Measurements from ENCODE around the gene CAPN1. TPM values are rescaled to one million over a fixed set of nuclear protein-coding genes. Genes with fewer than 3 reads are reported as not detected.

The CAPN1 gene
- total and polyA plus RNA-seq, 2 of the 13 experiments (the other 11 are each of a cell fraction or from before 2014, with no cell fraction given): 57.3 to 82.6 TPM

GRCh38 chr11:65133724-65134123, 48.0 kb upstream of the CAPN1 start (continued):
- TF ChIP-seq ZNF646 (CRISPR knock-in tag; IDR thresholded peaks at IDR 0.05): 0 out of 2 replicates have a peak, but pooled peaks have one; percentile 28

GRCh38 chr11:65134240-65134951, 47.3 kb upstream of the CAPN1 start, which contains the start of gene SYVN1:
SYVN1 (minus strand) TSS chr11:65134519; CDS start chr11:65133601, 918 bp downstream.
- no peaks in the 10 kb centered on the region; a peak in 1 of 5 replicates for H3K27me3 ChIP-seq (ENCODE audit: control insufficient read depth in 1 of 2, insufficient read depth in 2 of 2, low read length in 2 of 2)
- peak within 1 kb of the TSS; percentile 96 for H3K27ac ChIP-seq (ENCODE audit: extremely low read length, insufficient read depth, low read length)
- BruUV-seq (replicated peaks): no TSS peak
- intact Hi-C loops (cut with micrococcal nuclease; ENCODE audit: unreplicated experiment): no loop called here
- peaks cover 26% of the 10 kb centered on the region for H3K79me2 ChIP-seq (ENCODE audit: insufficient read depth, low read length)
- FAIRE-seq (no peak), ATAC-seq (peak; percentile 88), DNase-seq (ENCODE audit: low spot score) (peak; percentile 80)
- in situ Hi-C loops (cut with HindIII; ENCODE audit: extremely low pct_ligation_motif_present, low pct_unique_long_range_greater_than_20kb): no loop called here
- no peak within 1 kb of the TSS for H2AFZ ChIP-seq (ENCODE audit: low read length)
- H3K4me2 ChIP-seq (ENCODE audit: low read depth, low read length): peak within 1 kb of the TSS; percentile 92
- H3K36me3 ChIP-seq (replicated peaks in 1 of 2; ENCODE audit: control insufficient read depth in 1 of 2, insufficient read depth in 2 of 2, low read length in 2 of 2): peaks cover 24 to 33% of the 10 kb centered on the region in 2 experiments
- H3K4me3 ChIP-seq (replicated peaks in 1 of 3; ENCODE audit: insufficient read depth in 1 of 3, low read depth in 2 of 3, low read length in 3 of 3): peak within 1 kb of the TSS; percentile 85 to 94 (median 92)
- WGBS (ENCODE audit: low lambda C conversion rate): 0% methylated on average over 9 of the region's 60 CpGs
- H3K9ac ChIP-seq (ENCODE audit: insufficient read depth, low read depth, low read length): peak within 1 kb of the TSS; percentile 96
- CTCF ChIA-PET (ENCODE audit: low intra/inter-chr PET ratio, low total read pairs): no interaction called here
- POLR2A ChIA-PET: interaction anchor here (0.9 to 5.1 kb wide), 37 partner anchors 8 to 356 kb away, joined by 3 to 105 read pairs (median 5); partner anchors contain the start of genes ARL2, CAPN1, CDC42EP2 and FAU
- H4K20me1 ChIP-seq (ENCODE audit: insufficient read depth, low read length): peaks cover 17% of the 10 kb centered on the region
- peaks cover 25% of the 10 kb centered on the region for H3K4me1 ChIP-seq (ENCODE audit: insufficient read depth, low read length)
- H3K9me3 ChIP-seq (ENCODE audit: low read length): no peaks in the 10 kb centered on the region
- TF ChIP-seq ZNF432 (CRISPR knock-in tag; IDR thresholded peaks at IDR 0.05; ENCODE audit: borderline replicate concordance) (no peak), CREM (IDR thresholded peaks at IDR 0.05) (peak; percentile 80), CREM (CRISPR knock-in tag; IDR thresholded peaks at IDR 0.05) (no peak), KMT2B (CRISPR knock-in tag; IDR thresholded peaks at IDR 0.05) (peak; percentile 79), PLRG1 (conservative IDR thresholded peaks at IDR 0.05) (no peak), DR1 (CRISPR knock-in tag; IDR thresholded peaks at IDR 0.05) (peak; percentile 74), SKIL (CRISPR knock-in tag; IDR thresholded peaks at IDR 0.05; ENCODE audit: borderline replicate concordance) (no peak), CSRNP1 (CRISPR knock-in tag; IDR thresholded peaks at IDR 0.05) (0 out of 2 replicates have a peak, but pooled peaks have one; percentile 38), ZNF784 (CRISPR knock-in tag; IDR thresholded peaks at IDR 0.05; ENCODE audit: borderline replicate concordance) (peak; percentile 59; the same call in 1 of the 2 replicates)
